Stomach (tissue), 9 donors: ENCODE results near the gene TNRC6B. TPM values are rescaled to one million over a fixed set of nuclear protein-coding genes. Genes with fewer than 3 reads are reported as not detected.
A peak's percentile ranks its signal among the peaks of the same experiment; 100 is the strongest.

Source experiments
- DNase-seq, 2 donors: peaks; one replicate each; pipeline versions ENCODE4 v3.0.0 to v3.0.0-alpha.2; 2013 to 2019
- H3K27ac ChIP-seq, 5 donors: fragments of 200-600 bp in 4 of 5; sonication (generic) in 4 of 5; one replicate each; pipeline ENCODE4 v1.5.1; 2013 to 2019; ENCODE audit warnings: mild to moderate bottlenecking in 1 of 5, moderate library complexity in 1 of 5
- H3K27me3 ChIP-seq, 3 donors: fragments of 200-600 bp; sonication (generic); one replicate each; pipeline ENCODE4 v1.5.1; 2017 to 2019; ENCODE audit warnings: mixed run types in 1 of 3
- H3K36me3 ChIP-seq, 4 donors: fragments of 200-600 bp; sonication (generic); 1 replicate in 3 of 4; 2 replicates in 1 of 4; pipeline ENCODE4 v1.5.1; 2016 to 2019
- H3K4me1 ChIP-seq, 4 donors: fragments of 200-600 bp; sonication (generic); one replicate each; pipeline ENCODE4 v1.5.1; 2016 to 2019
- H3K4me3 ChIP-seq, 4 donors: fragments of 200-600 bp; sonication (generic) in 3 of 4; one replicate each; pipeline ENCODE4 v1.5.1; 2016 to 2019; ENCODE audit warnings: mild to moderate bottlenecking in 1 of 4
- H3K9me3 ChIP-seq, 4 donors: fragments of 200-600 bp; sonication (generic); one replicate each; pipeline ENCODE4 v1.5.1; 2016 to 2019
- CTCF ChIP-seq, 7 experiments: fragments of 450-650 bp in 4 of 7; fragments of 200-600 bp in 3 of 7; sonication (generic) in 3 of 7; IDR thresholded peaks; one replicate each; pipeline ENCODE4 v1.5.1; 2016 to 2019; ENCODE audit warnings: antibody characterized with exemption in 7 of 7, control low read depth in 2 of 7, mild to moderate bottlenecking in 1 of 7
- EP300 ChIP-seq: sonication (generic); formaldehyde crosslinking; IDR thresholded peaks from one replicate; pipeline ENCODE4 v1.6.1; 2017; ENCODE audit warnings: antibody characterized with exemption
- POLR2A ChIP-seq, 4 donors: fragments of 450-650 bp; IDR thresholded peaks; one replicate each; pipeline ENCODE4 v1.6.1; 2016; ENCODE audit warnings: antibody characterized with exemption in 4 of 4, control low read depth in 2 of 4, mild to moderate bottlenecking in 1 of 4, moderate library complexity in 1 of 4
- POLR2AphosphoS5 ChIP-seq, 3 donors: sonication (generic); formaldehyde crosslinking; IDR thresholded peaks; one replicate each; pipeline ENCODE4 v1.6.1; 2016; ENCODE audit warnings: antibody characterized with exemption in 3 of 3
- WGBS, 5 donors: extraction: QIAGEN DNeasy Blood & Tissue Kit in 3 of 5; methylation state at CpG; one replicate each; pipeline versions ENCODE4 v1.1.5 to v1.1.7; 2013 to 2018; 5-methylcytosine and 5-hydroxymethylcytosine counted together
- intact Hi-C: fragments of 100-400 bp; cut with DNase I; formaldehyde crosslinking; loops from one replicate; pipeline ENCODE4 v1.15.1; 2023; ENCODE audit warnings: low total_unique reads
- polyA plus RNA-seq, 3 donors: library from polyadenylated mRNA; stranded (reverse); fragments of 200-250 nt; gene quantifications; one replicate each; pipeline ENCODE4 v1.2.3, GENCODE V29; 2013
- total RNA-seq, 5 donors: library from RNA; depleted of rRNA; stranded (reverse); fragments of >200 nt; gene quantifications; one replicate each; pipeline versions ENCODE4 v1.1.0 to v1.2.3, GENCODE V29; 2014 to 2016
- donor health status: healthy with polysubstance abuse.
- donor health status: Bipolar disorder and iron deficiency.
- donor health status: healthy.

The TNRC6B gene
- total and polyA plus RNA-seq, 8 donors, result 0.88 to 316 (median 18.0) TPM

- Histone ChIP-seq H3K4me3 (no peak overlapping the region), H3K9me3 (no peaks in the 10 kb centered on the region), H3K4me1 (peaks cover 0 to 24% (median 13%) of the 10 kb centered on the region in 4 donors), H3K27me3 (no peaks in the 10 kb centered on the region), H3K36me3 (peaks cover 70 to 100% (median 100%) of the 10 kb centered on the region in 4 donors), H3K27ac (no peak overlapping the region)
- no peak for DNase-seq
- TF ChIP-seq CTCF (IDR thresholded peaks at IDR 0.05) (no peak), EP300 (no peak), POLR2AphosphoS5 (IDR thresholded peaks at IDR 0.05) (no peak), POLR2A (IDR thresholded peaks at IDR 0.05) (no peak)
- intact Hi-C loops, result no loop called here
Measured at GRCh38 chr22:40314041-40314440, 136.3 kb downstream of the TNRC6B start.

GRCh38 chr22:40320687-40321086 is 143.0 kb downstream of the TNRC6B start:
- H3K36me3 ChIP-seq, result peaks cover 59 to 97% (median 96%) of the 10 kb centered on the region in 4 donors

GRCh38 chr22:40322021-40322420 is 144.3 kb downstream of the TNRC6B start:
- peaks cover 46 to 89% (median 85%) of the 10 kb centered on the region in 4 donors for H3K36me3 ChIP-seq
- H3K4me3 ChIP-seq, result no peak overlapping the region
- TF ChIP-seq CTCF (IDR thresholded peaks at IDR 0.05), result no peak
- TF ChIP-seq POLR2AphosphoS5 (IDR thresholded peaks at IDR 0.05), result no peak
- no peak for TF ChIP-seq POLR2A (IDR thresholded peaks at IDR 0.05)
- TF ChIP-seq EP300, result no peak
- H3K4me1 ChIP-seq, result peaks cover 0 to 14% (median 2%) of the 10 kb centered on the region in 4 donors
- WGBS, 5 donors, result 64 to 75% (median 70%) methylated on average over 5 of the region's 5 CpGs
- no peak overlapping the region for H3K27ac ChIP-seq
- H3K9me3 ChIP-seq, result no peaks in the 10 kb centered on the region
- intact Hi-C loops, result no loop called here
- DNase-seq, result no peak
- H3K27me3 ChIP-seq, result no peaks in the 10 kb centered on the region

More at GRCh38 chr22:40320687-40321086, 143.0 kb downstream of the TNRC6B start:
- H3K4me1 ChIP-seq, result peaks cover 0 to 9% (median 0%) of the 10 kb centered on the region in 4 donors
- DNase-seq, result no peak
- no peaks in the 10 kb centered on the region for H3K9me3 ChIP-seq
- intact Hi-C loops, result no loop called here
- TF ChIP-seq POLR2AphosphoS5 (IDR thresholded peaks at IDR 0.05) (no peak), CTCF (IDR thresholded peaks at IDR 0.05) (no peak), EP300 (no peak), POLR2A (IDR thresholded peaks at IDR 0.05) (no peak)
- no peak overlapping the region for H3K27ac ChIP-seq
- H3K27me3 ChIP-seq, result no peaks in the 10 kb centered on the region
- H3K4me3 ChIP-seq, result no peak overlapping the region

- H3K27me3 ChIP-seq, result no peaks in the 10 kb centered on the region
- TF ChIP-seq EP300 (no peak), POLR2AphosphoS5 (IDR thresholded peaks at IDR 0.05) (no peak), CTCF (IDR thresholded peaks at IDR 0.05) (no peak), POLR2A (IDR thresholded peaks at IDR 0.05) (no peak)
- peaks cover 37 to 84% (median 79%) of the 10 kb centered on the region in 4 donors for H3K36me3 ChIP-seq
- peak overlapping the region in 1 of 5 donors; percentile 61 for H3K27ac ChIP-seq
- H3K9me3 ChIP-seq, result no peaks in the 10 kb centered on the region
- H3K4me3 ChIP-seq, result no peak overlapping the region
- H3K4me1 ChIP-seq, result peaks cover 0 to 19% (median 4%) of the 10 kb centered on the region in 4 donors
- intact Hi-C loops, result no loop called here
- DNase-seq, result no peak
- WGBS, 5 donors, result 86 to 93% (median 93%) methylated on average over 14 to 17 of the region's 17 CpGs
Measured at GRCh38 chr22:40322818-40323447, 145.2 kb downstream of the TNRC6B start.
